ENCODE results near the gene CCR4. TPM values are rescaled to one million over a fixed set of nuclear protein-coding genes. Genes with fewer than 3 reads are reported as not detected.

Gene CCR4
- total and polyA plus RNA-seq, 2 of the 4 experiments (the other 2 are of a cell fraction), result not detected

- H2BK15ac ChIP-seq (ENCODE audit: low read depth, low read length), result no peak overlapping the region
- POLR2A ChIA-PET (ENCODE audit: unreplicated experiment), result no interaction called here
Measured at GRCh38 chr3:32998631-32999451, 47.4 kb downstream of the CCR4 start.

More at GRCh38 chr3:32998631-32999451, 47.4 kb downstream of the CCR4 start:
- Histone ChIP-seq H3K27me3 (ENCODE audit: control insufficient read depth, insufficient read depth, low read length) (no peaks in the 10 kb centered on the region), H3K18ac (ENCODE audit: low read depth, low read length) (no peak overlapping the region), H3K56ac (ENCODE audit: extremely low read depth, insufficient read depth, low read length) (no peak overlapping the region), H3K4ac (ENCODE audit: low read depth, low read length) (no peak overlapping the region), H3K36me3 (ENCODE audit: control insufficient read depth, insufficient read depth, low read length) (peaks cover 13% of the 10 kb centered on the region), H3K9me3 (ENCODE audit: control insufficient read depth, insufficient read depth, low read length) (no peaks in the 10 kb centered on the region), H3K79me1 (ENCODE audit: low read depth in 1 of 2, low read length in 2 of 2) (no peaks in the 10 kb centered on the region; a peak in 1 of 4 replicates), H3K14ac (replicated peaks; ENCODE audit: low read depth, low read length) (no peak overlapping the region), H4K8ac (ENCODE audit: low read depth in 2 of 2, low read length in 2 of 2) (no peak overlapping the region), H4K5ac (ENCODE audit: low read depth, low read length) (no peak overlapping the region), H3K4me2 (ENCODE audit: low read depth, low read length) (no peak overlapping the region), H3K4me1 (ENCODE audit: control insufficient read depth, insufficient read depth, low read length) (no peaks in the 10 kb centered on the region), H2AFZ (replicated peaks; ENCODE audit: low read length, poor library complexity) (no peak overlapping the region), H4K20me1 (ENCODE audit: insufficient read depth, low read length) (no peaks in the 10 kb centered on the region), H3K27ac (ENCODE audit: insufficient read depth, low read length) (no peak overlapping the region), H3K9me1 (ENCODE audit: insufficient read depth, low read length) (no peaks in the 10 kb centered on the region; the same call in 1 of the 2 replicates), H3K4me3 (ENCODE audit: insufficient read depth, low read depth, low read length) (no peak overlapping the region), H4K91ac (ENCODE audit: insufficient read depth, low read depth, low read length) (no peak overlapping the region), H2BK20ac (ENCODE audit: low read depth, low read length) (no peak overlapping the region), H2AK5ac (ENCODE audit: low read depth, low read length) (no peak overlapping the region), H3K23ac (ENCODE audit: low read depth, low read length) (no peak overlapping the region), H2BK5ac (ENCODE audit: low read depth, low read length, poor library complexity, severe bottlenecking) (no peak overlapping the region), H2AK9ac (replicated peaks; ENCODE audit: low read depth, low read length, poor library complexity) (no peak overlapping the region), H2BK120ac (ENCODE audit: low read depth, low read length) (no peak overlapping the region), H3K9ac (ENCODE audit: low read depth, low read length) (no peak overlapping the region)
- dilution Hi-C loops (cut with HindIII; ENCODE audit: low sequenced_read_pairs, unreplicated experiment), result no loop called here
- intact Hi-C loops (cut with micrococcal nuclease), result no loop called here
- DNase-seq (no peak), ATAC-seq (ENCODE audit: low read depth) (no peak)
- in situ Hi-C loops (cut with MboI; ENCODE audit: low sequenced_read_pairs), result no loop called here
- no peak for TF ChIP-seq FOS (IDR thresholded peaks at IDR 0.05; ENCODE audit: low read depth, low read length)
- no peak for TF ChIP-seq SMC3 (IDR thresholded peaks at IDR 0.05; ENCODE audit: low read depth, low read length)
- TF ChIP-seq CTCF (conservative IDR thresholded peaks at IDR 0.05; ENCODE audit: low read depth, low read length), result no peak
- TF ChIP-seq CEBPB (IDR thresholded peaks at IDR 0.05; ENCODE audit: low read depth, low read length), result no peak
- TF ChIP-seq POLR2A (IDR thresholded peaks at IDR 0.05; ENCODE audit: low read depth, low read length), result no peak
- TF ChIP-seq MAZ (IDR thresholded peaks at IDR 0.05; ENCODE audit: borderline replicate concordance, low read depth, low read length), result no peak
- no peak for TF ChIP-seq MXI1 (IDR thresholded peaks at IDR 0.05; ENCODE audit: borderline replicate concordance, low read depth, low read length)
- TF ChIP-seq RAD21 (IDR thresholded peaks at IDR 0.05; ENCODE audit: low read length), result no peak
- no peak for TF ChIP-seq BHLHE40 (IDR thresholded peaks at IDR 0.05; ENCODE audit: low read depth, low read length)
- no peak for TF ChIP-seq RCOR1 (IDR thresholded peaks at IDR 0.05; ENCODE audit: insufficient replicate concordance, low read length)
- TF ChIP-seq NFE2L2 (IDR thresholded peaks at IDR 0.05; ENCODE audit: low read depth, low read length), result no peak
- no peak for TF ChIP-seq ELK1 (IDR thresholded peaks at IDR 0.05; ENCODE audit: borderline replicate concordance, low read depth, low read length)
- TF ChIP-seq USF2 (IDR thresholded peaks at IDR 0.05; ENCODE audit: low read depth, low read length), result no peak
- TF ChIP-seq MAFK (IDR thresholded peaks at IDR 0.05; ENCODE audit: low read depth, low read length), result no peak
- no peak for TF ChIP-seq CHD1 (IDR thresholded peaks at IDR 0.05; ENCODE audit: low read depth, low read length)
- no peak for TF ChIP-seq RFX5 (IDR thresholded peaks at IDR 0.05; ENCODE audit: low read depth, low read length)
- CTCF ChIA-PET, result no interaction called here
- WGBS, 2 experiments (ENCODE audit: extremely low coverage in 2 of 2, insufficient read length in 1 of 2), result 93% methylated on average over 6 of the region's 10 CpGs; no CpG with 5 or more reads in 1 of the 2 experiments
- BruUV-seq (replicated peaks), result no TSS peak
